Activated CD4-positive, CD25-positive, alpha-beta regulatory T cell treated with anti-CD3 and anti-CD28 coated beads, Interleukin-2, amount 50 U/mL, for 24 hours (primary cell): ENCODE data around the gene DNAJB12.
A peak's percentile ranks its signal among the peaks of the same experiment; 100 is the strongest.
"Not testable (repeated sequence)": the region's sequence is repeated elsewhere in the genome, so short reads cannot be mapped to it uniquely, and the experiment has no call there.

Experiments used
- ATAC-seq, 2 donors: fragments of 150-1000 bp; cut with Tn5 transposase; one replicate each; pipeline ENCODE4 v1.10.0; 2021; ENCODE audit warnings: mild to moderate bottlenecking in 1 of 2, moderate library complexity in 1 of 2

DNAJB12 gene

GRCh38 chr10:72315054-72315453, 39.7 kb downstream of the DNAJB12 start:
- ATAC-seq, result no peak

GRCh38 chr10:72314263-72314662, 40.5 kb downstream of the DNAJB12 start:
- ATAC-seq, result no peak

GRCh38 chr10:72312865-72313391, 41.8 kb downstream of the DNAJB12 start:
- ATAC-seq, result no peak

- peak in 1 of 2 donors; percentile 63 for ATAC-seq
Observed at GRCh38 chr10:72311667-72312066, 43.1 kb downstream of the DNAJB12 start.

GRCh38 chr10:72310636-72311035, 44.1 kb downstream of the DNAJB12 start:
- no peak for ATAC-seq

GRCh38 chr10:72310241-72310633, 44.5 kb downstream of the DNAJB12 start:
- no peak for ATAC-seq

- ATAC-seq, result no peak
Observed at GRCh38 chr10:72309290-72310240, 45.2 kb downstream of the DNAJB12 start.

GRCh38 chr10:72308320-72308987, 46.3 kb downstream of the DNAJB12 start:
- ATAC-seq, result peak; percentile 34 to 48

GRCh38 chr10:72307711-72308110, 47.0 kb downstream of the DNAJB12 start:
- ATAC-seq, result not testable (repeated sequence)

GRCh38 chr10:72306215-72306760, 48.4 kb downstream of the DNAJB12 start:
- ATAC-seq, result no peak

- ATAC-seq, result no peak
Observed at GRCh38 chr10:72303424-72304128, 51.1 kb downstream of the DNAJB12 start.

- ATAC-seq, result no peak
Observed at GRCh38 chr10:72298592-72299519, 55.9 kb downstream of the DNAJB12 start.

GRCh38 chr10:72297805-72298591, 56.7 kb downstream of the DNAJB12 start:
- ATAC-seq, result peak; percentile 70 to 71

- ATAC-seq, result peak; percentile 69 to 72
Observed at GRCh38 chr10:72297281-72297804, 57.4 kb downstream of the DNAJB12 start.

GRCh38 chr10:72296829-72297280, 57.9 kb downstream of the DNAJB12 start:
- not testable (repeated sequence) for ATAC-seq

- ATAC-seq, result no peak
Observed at GRCh38 chr10:72295330-72295910, 59.3 kb downstream of the DNAJB12 start.

GRCh38 chr10:72292223-72292691, 62.5 kb downstream of the DNAJB12 start:
- peak; percentile 62 to 67 for ATAC-seq

GRCh38 chr10:72291019-72291532, 63.6 kb downstream of the DNAJB12 start:
- ATAC-seq, result no peak

GRCh38 chr10:72285972-72286521, 68.7 kb downstream of the DNAJB12 start:
- no peak for ATAC-seq
